ENCODE measurements around the gene MSTO1.
A peak's percentile ranks its signal among the peaks of the same experiment; 100 is the strongest.
"Not testable (repeated sequence)": the region's sequence is repeated elsewhere in the genome, so short reads cannot be mapped to it uniquely, and the experiment has no call there.

The MSTO1 gene

DNA sequence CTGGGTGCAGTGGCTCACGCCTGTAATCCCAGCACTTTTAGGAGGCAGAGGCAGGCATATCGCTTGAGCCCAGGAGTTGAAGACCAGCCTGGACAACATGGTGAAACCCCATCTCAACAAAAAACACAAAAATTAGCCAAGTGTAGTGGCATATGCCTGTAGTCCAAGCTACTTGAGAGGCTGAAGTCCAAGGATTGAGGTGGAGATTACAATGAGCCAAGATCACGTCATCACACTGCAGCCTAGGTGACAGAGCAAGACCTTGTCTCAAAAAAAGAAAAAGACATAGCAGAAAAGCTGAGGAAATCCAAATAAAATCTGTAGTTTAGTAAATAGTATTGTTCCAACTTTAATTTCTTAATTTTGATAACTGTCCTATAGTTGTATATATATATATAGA is 35.9 kb upstream of the MSTO1 start:
- ChIA-PET POLR2A (no interaction called here), CTCF (interaction anchor here (0.9 to 1.5 kb wide), 4 partner anchors 11 to 252 kb away, joined by 3 to 4 read pairs (median 3); no protein-coding TSS in a partner anchor)
- TF ChIP-seq, protein P1, sequence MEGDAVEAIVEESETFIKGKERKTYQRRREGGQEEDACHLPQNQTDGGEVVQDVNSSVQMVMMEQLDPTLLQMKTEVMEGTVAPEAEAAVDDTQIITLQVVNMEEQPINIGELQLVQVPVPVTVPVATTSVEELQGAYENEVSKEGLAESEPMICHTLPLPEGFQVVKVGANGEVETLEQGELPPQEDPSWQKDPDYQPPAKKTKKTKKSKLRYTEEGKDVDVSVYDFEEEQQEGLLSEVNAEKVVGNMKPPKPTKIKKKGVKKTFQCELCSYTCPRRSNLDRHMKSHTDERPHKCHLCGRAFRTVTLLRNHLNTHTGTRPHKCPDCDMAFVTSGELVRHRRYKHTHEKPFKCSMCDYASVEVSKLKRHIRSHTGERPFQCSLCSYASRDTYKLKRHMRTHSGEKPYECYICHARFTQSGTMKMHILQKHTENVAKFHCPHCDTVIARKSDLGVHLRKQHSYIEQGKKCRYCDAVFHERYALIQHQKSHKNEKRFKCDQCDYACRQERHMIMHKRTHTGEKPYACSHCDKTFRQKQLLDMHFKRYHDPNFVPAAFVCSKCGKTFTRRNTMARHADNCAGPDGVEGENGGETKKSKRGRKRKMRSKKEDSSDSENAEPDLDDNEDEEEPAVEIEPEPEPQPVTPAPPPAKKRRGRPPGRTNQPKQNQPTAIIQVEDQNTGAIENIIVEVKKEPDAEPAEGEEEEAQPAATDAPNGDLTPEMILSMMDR (IDR thresholded peaks at IDR 0.05; ENCODE audit: control extremely low read depth, extremely low read depth, low read depth, missing control alignments), result no peak
- DNase-seq (ENCODE audit: extremely low spot score), result no peak

DNA sequence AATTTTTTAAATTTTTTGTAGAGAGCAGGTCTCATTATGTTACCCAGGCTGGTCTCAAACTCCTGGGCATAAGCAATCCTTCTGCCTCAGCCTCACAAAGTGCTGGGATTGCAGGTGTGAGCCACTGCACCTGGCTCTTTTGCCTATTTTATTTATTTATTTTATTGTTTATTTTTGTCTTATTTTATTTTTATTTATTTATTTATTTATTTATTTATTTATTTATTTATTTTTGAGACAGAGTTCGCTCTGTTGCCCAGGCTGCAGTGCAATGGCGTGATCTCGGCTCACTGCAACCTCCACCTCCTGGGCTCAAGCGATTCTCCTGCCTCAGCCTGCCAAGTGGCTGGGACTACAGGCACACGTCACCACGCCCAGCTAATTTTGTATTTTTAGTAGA is 34.4 kb upstream of the MSTO1 start:
- CTCF ChIA-PET, result interaction anchor here (1.5 kb wide), 1 partner anchor 10 kb away, joined by 4 read pairs; no protein-coding TSS in a partner anchor
- POLR2A ChIA-PET; DNase-seq (ENCODE audit: extremely low spot score): not testable (repeated sequence)

DNA sequence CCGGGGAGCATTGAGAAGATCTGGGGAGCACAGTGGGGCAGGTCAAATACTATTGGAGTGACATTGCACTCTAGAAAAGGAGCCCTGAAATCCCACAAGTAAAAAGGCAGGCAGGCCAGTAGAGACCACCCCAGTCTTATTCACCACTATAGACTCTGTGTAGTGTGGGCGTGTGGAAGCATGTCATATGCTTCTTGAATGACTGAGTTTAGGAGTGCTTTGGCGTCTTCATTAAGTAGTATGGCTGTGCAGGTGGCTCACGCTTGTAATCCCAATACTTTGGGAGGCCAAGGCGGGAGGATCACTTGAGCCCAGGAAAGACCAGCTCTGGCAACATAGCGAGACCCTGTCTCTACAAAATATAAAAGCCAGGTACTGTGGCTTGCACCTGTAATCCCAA is 26.2 kb upstream of the MSTO1 start:
- DNase-seq (ENCODE audit: extremely low spot score); CTCF ChIA-PET; POLR2A ChIA-PET: not testable (repeated sequence)

DNA sequence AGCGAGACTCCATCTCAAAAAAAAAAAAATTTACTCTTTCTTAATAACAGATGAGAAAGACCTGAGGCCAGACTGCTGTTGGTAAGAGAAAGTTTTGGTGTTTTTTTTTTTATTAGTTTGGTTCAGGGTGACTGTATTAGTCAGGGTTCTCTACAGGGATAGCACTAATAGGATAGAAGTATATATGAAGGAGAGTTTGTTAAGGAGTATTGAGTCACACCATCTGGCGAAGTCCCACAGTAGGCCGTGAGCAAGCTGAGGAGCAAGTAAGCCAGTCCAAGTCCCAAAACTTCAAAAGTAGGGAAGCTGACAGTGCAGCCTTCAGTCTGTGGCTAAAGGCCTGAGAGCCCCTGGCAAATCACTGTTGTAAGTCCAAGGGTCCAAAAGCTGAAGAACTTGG is 20.7 kb upstream of the MSTO1 start:
- DNase-seq (ENCODE audit: extremely low spot score); POLR2A ChIA-PET: not testable (repeated sequence)
- CTCF ChIA-PET, result interaction anchor here (9.7 kb wide), 1 partner anchor 339 kb away, joined by 88 read pairs; no protein-coding TSS in a partner anchor

DNA sequence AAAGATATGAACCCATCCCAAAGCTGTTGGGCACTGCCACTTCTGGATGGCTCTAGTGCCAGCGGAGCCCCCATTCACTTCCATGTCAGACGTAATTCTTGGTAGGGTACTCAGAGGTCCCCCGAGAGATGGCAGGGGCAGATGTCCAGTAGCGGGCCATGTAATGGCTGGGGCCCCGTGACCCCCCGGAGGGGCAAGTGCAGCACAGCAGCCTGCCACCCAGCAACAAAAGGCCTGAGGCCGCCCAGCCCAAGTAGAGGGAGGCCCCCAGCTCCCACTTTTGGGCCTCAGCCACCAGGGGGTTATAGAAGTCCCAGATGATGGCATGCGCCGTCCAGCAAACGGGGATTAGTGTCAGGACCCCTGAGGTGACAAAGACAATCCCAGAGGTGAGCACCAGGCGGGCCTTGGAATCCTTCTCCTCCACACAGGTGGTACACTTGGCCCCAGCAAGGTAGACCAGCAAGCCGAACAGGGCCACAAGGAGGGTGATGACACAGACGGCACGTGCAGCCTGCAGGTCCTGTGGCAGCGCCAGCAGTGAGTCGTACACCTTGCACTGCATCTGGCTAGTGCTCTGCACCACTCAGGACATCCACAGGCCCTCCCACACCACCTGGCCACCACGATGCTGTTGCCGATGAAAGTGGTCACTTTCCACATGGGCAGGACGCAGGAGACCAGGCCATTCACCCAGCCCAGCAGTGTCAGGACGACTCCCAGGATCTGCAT is 19.3 kb upstream of the MSTO1 start:
- DNase-seq (ENCODE audit: extremely low spot score); POLR2A ChIA-PET: not testable (repeated sequence)
- CTCF ChIA-PET, result interaction anchor here (0.8 to 9.7 kb wide), 5 partner anchors 11 to 499 kb away, joined by 3 to 88 read pairs (median 3); partner anchors contain the start of gene THBS3

DNA sequence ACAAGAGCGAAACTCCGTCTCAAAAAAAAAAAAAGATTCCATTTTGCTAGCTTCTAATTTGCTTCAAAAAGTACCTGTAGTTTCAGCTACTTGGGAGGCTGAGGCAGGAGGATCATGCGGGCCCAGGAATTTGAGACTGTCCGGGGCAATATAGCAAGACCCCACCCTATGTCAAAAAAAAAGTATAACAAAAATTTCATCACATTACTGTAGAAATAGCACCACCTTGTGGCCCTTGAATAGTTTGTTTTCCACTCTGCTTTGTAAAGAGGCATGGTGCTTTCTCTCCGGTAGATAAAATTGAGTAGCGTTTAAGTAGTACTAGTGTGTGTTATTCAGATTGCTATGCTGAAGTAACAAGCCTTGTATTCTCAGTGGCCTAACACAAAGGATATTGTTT is 18.2 kb upstream of the MSTO1 start:
- DNase-seq (ENCODE audit: extremely low spot score), result peak; percentile 57
- TF ChIP-seq, protein P1 (IDR thresholded peaks at IDR 0.05; ENCODE audit: control extremely low read depth, extremely low read depth, low read depth, missing control alignments), result peak; percentile 46
- CTCF ChIA-PET, result interaction anchor here (0.8 to 9.7 kb wide), 4 partner anchors 13 to 416 kb away, joined by 3 to 88 read pairs (median 5); no protein-coding TSS in a partner anchor
- POLR2A ChIA-PET, result no interaction called here

DNA sequence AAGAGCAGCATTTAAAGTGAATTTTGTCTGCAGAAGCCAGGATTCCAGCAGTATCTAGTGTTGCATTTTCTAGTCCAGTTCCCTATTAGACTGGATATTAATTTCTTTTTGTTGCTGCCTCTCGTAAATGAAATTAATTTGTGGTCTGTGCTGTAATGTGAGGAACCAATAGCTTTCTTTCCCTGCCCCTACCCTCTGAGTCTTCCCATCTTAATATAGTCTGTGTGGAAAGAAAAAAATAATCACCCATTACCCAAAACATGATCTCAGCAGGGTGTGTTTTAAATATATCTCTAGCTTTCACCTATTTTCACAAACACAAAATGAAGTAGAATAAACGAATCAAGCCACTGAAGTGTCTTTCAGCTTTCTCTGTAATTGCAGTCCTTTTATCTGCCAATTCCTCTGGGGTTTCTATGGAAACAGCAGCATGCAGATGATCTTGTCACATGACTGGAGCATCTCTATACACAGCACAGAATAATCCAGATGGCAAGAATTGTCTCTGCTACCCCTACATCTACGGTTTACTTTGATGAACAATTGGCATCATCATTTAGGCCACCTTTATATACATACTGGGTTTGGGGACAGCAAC is 14.0 kb upstream of the MSTO1 start:
- CTCF ChIA-PET, result interaction anchor here (1.2 to 9.7 kb wide), 3 partner anchors 30 to 430 kb away, joined by 3 to 88 read pairs (median 3); no protein-coding TSS in a partner anchor
- POLR2A ChIA-PET; DNase-seq (ENCODE audit: extremely low spot score): not testable (repeated sequence)

DNA sequence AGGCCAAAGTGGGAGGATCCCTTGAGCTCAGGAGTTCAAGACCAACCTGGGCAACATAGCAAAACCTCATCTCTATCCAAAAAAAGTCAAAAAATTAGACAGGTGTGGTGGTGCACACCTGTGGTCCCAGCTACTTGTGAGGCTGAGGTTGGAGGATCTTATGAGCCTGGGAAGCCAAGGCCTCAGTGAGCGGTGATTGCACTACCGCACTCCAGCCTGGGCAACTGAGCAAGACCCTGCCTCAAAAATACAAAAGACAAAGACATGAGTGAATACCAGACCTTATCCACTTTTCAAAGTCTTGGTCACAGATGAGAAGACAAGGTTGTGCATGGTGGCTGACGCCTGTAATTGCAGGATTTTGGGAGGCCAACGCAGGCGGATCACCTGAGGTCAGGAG is 13.2 kb upstream of the MSTO1 start:
- DNase-seq (ENCODE audit: extremely low spot score), result no peak
- TF ChIP-seq, protein P1 (IDR thresholded peaks at IDR 0.05; ENCODE audit: control extremely low read depth, extremely low read depth, low read depth, missing control alignments), result no peak
- ChIA-PET POLR2A (no interaction called here), CTCF (interaction anchor here (0.8 to 9.7 kb wide), 4 partner anchors 31 to 390 kb away, joined by 3 to 88 read pairs (median 3); no protein-coding TSS in a partner anchor)

DNA sequence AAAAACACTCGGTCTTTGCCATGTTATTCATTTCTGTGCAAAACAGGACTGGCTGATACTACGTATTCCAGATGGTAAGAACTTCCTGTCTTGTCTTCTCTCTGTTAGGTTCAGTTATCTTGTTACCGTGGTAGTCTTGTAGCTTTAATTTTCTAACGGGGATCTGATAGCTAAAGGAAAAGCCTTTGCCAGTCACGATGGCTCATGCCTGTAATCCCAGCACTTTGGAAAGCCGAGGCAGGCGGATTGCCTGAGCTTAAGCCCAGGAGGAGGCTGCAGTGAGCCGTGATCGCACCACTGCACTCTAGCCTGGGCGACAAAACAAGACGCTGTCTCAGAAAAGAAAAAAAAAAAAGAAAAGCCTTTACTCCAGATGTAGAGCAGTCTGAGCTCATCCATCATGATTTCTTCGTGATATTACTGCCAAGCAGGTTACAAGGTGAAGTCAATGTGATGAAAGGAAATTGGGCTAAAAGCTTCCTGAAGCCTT is 11.1 kb upstream of the MSTO1 start:
- TF ChIP-seq, protein P1 (IDR thresholded peaks at IDR 0.05; ENCODE audit: control extremely low read depth, extremely low read depth, low read depth, missing control alignments), result no peak
- no peak for DNase-seq (ENCODE audit: extremely low spot score)
- CTCF ChIA-PET, result interaction anchor here (1.1 to 1.4 kb wide), 3 partner anchors 10 to 348 kb away, joined by 3 to 5 read pairs (median 4); partner anchors contain the start of gene MSTO1
- POLR2A ChIA-PET, result no interaction called here

DNA sequence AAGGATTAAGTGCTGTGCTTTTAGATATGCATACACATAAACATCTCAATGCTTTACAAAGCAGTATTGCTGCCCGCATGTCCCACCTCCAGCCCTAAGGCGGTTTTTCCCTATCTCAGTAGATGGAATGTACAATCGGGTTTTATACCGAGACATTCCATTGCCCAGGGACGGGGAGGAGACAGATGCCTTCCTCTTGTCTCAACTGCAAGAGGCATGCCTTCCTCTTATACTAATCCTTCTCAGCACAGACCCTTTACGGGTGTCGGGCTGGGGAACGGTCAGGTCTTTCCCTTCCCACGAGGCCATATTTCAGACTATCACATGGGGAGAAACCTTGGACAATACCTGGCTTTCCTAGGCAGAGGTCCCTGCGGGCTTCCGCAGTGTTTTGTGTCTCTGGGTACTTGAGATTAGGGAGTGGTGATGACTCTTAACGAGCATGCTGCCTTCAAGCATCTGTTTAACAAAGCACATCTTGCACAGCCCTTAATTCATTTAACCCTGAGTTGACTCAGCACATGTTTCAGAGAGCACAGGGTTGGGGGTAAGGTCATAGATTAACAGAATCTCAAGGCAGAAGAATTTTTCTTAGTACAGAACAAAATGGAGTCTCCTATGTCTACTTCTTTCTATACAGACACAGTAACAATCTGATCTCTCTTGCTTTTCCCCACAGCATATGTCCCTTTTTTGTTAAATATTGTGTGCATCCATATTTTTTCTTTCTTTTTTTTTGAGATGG is 10.0 kb upstream of the MSTO1 start:
- POLR2A ChIA-PET; CTCF ChIA-PET; DNase-seq (ENCODE audit: extremely low spot score): not testable (repeated sequence)
